Measurements from ENCODE around the gene APOH. TPM values are rescaled to one million over a fixed set of nuclear protein-coding genes. Genes with fewer than 3 reads are reported as not detected.

The APOH gene
- total RNA-seq, 1 donor from 2014 or later, result not detected

- Mint-ChIP-seq H3K4me1 (no peaks in the 10 kb centered on the region), H3K27me3 (peaks cover 2% of the 10 kb centered on the region), H3K36me3 (ENCODE audit: low read depth) (no peaks in the 10 kb centered on the region), H3K9me3 (no peaks in the 10 kb centered on the region), H3K4me3 (no peak overlapping the region), H3K27ac (no peak overlapping the region)
- no peak for ATAC-seq (ENCODE audit: low read depth)
- ChIA-PET POLR2A (no interaction called here), CTCF (no interaction called here)
- TF ChIP-seq CTCF (IDR thresholded peaks at IDR 0.05), result no peak
- no peak for DNase-seq
- intact Hi-C loops (cut with micrococcal nuclease), result no loop called here
These were observed 6.3 kb upstream of the APOH start for GRCh38 chr17:66235377-66235994.

DNA sequence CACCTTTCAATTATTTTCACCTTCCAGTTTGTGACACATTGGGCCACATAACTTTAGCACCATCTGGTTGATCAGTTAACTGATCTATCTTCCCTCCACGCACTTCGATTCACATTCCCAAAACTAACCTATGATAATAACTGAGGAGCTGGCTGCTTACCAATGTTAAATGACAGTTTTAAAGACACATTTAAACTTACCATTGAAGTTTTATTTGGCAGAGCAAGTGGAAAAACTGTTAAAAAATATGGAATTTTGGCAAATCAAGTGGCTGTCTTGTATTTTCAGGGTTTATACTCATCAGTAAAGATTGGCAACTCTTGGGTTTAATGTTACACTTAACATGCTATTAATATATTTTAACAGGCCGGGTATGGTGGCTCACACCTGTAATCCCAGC, 5.4 kb upstream of the APOH start:
- Mint-ChIP-seq H3K4me3 (no peak overlapping the region), H3K9me3 (no peaks in the 10 kb centered on the region), H3K27ac (no peak overlapping the region), H3K27me3 (peaks cover 5% of the 10 kb centered on the region), H3K36me3 (ENCODE audit: low read depth) (no peaks in the 10 kb centered on the region), H3K4me1 (no peaks in the 10 kb centered on the region)
- intact Hi-C loops (cut with micrococcal nuclease), result no loop called here
- ChIA-PET POLR2A (no interaction called here), CTCF (no interaction called here)
- no peak for TF ChIP-seq CTCF (IDR thresholded peaks at IDR 0.05)
- DNase-seq, result no peak
- no peak for ATAC-seq (ENCODE audit: low read depth)

DNA sequence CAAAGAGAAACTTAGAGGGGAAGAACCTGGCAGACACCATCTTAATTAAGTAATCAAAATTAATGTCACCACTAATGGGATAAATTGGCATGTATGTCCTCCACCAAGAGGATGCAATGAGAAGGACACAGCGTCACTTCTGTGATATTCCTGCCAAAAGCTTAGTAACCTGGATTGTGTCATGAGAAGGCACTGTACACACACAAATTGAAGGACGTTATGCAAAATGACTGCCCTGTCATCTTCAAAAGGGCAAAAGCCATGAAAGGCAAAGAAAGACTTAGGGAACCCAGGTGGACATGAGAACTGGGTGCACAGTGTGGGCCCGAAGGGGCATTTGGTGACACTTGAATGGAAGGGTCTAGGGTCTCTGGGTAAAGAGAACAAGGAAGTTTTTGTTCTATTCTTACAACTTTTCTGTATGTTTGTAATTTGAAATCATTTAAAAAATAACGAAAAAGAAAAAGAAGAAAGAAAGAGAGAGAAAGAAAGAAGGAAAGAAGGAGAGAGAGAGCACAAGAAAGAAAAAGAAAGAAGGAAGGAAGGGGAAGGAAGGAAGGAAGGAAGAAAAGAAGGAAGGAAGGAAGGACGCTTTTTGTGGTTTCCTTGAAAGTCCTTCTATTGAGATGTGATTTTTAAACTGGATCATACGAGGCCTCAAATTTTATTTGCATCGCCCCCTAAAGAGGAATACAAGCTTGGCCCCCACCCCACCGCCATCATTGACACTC, 4.0 kb upstream of the APOH start:
- H3K4me1 Mint-ChIP-seq, result no peaks in the 10 kb centered on the region
- peaks cover 7% of the 10 kb centered on the region for H3K27me3 Mint-ChIP-seq
- H3K27ac Mint-ChIP-seq, result no peak overlapping the region
- intact Hi-C loops (cut with micrococcal nuclease), result no loop called here
- H3K9me3 Mint-ChIP-seq, result no peaks in the 10 kb centered on the region
- ChIA-PET POLR2A (no interaction called here), CTCF (no interaction called here)
- no peaks in the 10 kb centered on the region for H3K36me3 Mint-ChIP-seq (ENCODE audit: low read depth)
- ATAC-seq (ENCODE audit: low read depth) (no peak), DNase-seq (no peak)
- TF ChIP-seq CTCF (IDR thresholded peaks at IDR 0.05), result no peak
- no peak overlapping the region for H3K4me3 Mint-ChIP-seq

GRCh38 chr17:66230922-66231591, 1.8 kb upstream of the APOH start:
- Mint-ChIP-seq H3K4me1 (no peaks in the 10 kb centered on the region), H3K9me3 (no peaks in the 10 kb centered on the region), H3K27ac (no peak overlapping the region), H3K36me3 (ENCODE audit: low read depth) (no peaks in the 10 kb centered on the region), H3K4me3 (no peak overlapping the region), H3K27me3 (peaks cover 10% of the 10 kb centered on the region)
- DNase-seq, result no peak
- POLR2A ChIA-PET, result no interaction called here
- CTCF ChIA-PET, result no interaction called here
- intact Hi-C loops (cut with micrococcal nuclease), result no loop called here
- ATAC-seq (ENCODE audit: low read depth), result no peak
- no peak for TF ChIP-seq CTCF (IDR thresholded peaks at IDR 0.05)

- no peak for TF ChIP-seq CTCF (IDR thresholded peaks at IDR 0.05)
- DNase-seq (no peak), ATAC-seq (ENCODE audit: low read depth) (no peak)
- no peaks in the 10 kb centered on the region for H3K4me1 Mint-ChIP-seq
- CTCF ChIA-PET, result no interaction called here
- no peaks in the 10 kb centered on the region for H3K36me3 Mint-ChIP-seq (ENCODE audit: low read depth)
- no peak overlapping the region for H3K4me3 Mint-ChIP-seq
- POLR2A ChIA-PET, result no interaction called here
- no peaks in the 10 kb centered on the region for H3K9me3 Mint-ChIP-seq
- intact Hi-C loops (cut with micrococcal nuclease), result no loop called here
- no peak overlapping the region for H3K27ac Mint-ChIP-seq
- H3K27me3 Mint-ChIP-seq, result peaks cover 11% of the 10 kb centered on the region
These were observed 746 bp upstream of the APOH start for GRCh38 chr17:66229783-66230538.

Measured in activated B cell treated with CpG ODN at 0.5 μM for 24 hours (primary cell).